GM18867 (cell line): ENCODE results near the gene MAGEA10.
"Not testable (repeated sequence)": the region's sequence is repeated elsewhere in the genome, so short reads cannot be mapped to it uniquely, and the experiment has no call there.

Source experiments
- ATAC-seq: cut with Tn5 transposase; IDR thresholded peaks from one replicate; pipeline ENCODE4 v1.9.1; 2021; ENCODE audit warnings: mild to moderate bottlenecking, moderate library complexity; ENCODE audit not compliant: unreplicated experiment

MAGEA10 gene

GRCh38 chrX:152138388-152138784 lies at the start of gene MAGEA10:
Gene MAGEA10 (minus strand): TSS chrX:152138577. CDS start chrX:152135620, 2,957 bp downstream.
- ATAC-seq, result no peak

DNA sequence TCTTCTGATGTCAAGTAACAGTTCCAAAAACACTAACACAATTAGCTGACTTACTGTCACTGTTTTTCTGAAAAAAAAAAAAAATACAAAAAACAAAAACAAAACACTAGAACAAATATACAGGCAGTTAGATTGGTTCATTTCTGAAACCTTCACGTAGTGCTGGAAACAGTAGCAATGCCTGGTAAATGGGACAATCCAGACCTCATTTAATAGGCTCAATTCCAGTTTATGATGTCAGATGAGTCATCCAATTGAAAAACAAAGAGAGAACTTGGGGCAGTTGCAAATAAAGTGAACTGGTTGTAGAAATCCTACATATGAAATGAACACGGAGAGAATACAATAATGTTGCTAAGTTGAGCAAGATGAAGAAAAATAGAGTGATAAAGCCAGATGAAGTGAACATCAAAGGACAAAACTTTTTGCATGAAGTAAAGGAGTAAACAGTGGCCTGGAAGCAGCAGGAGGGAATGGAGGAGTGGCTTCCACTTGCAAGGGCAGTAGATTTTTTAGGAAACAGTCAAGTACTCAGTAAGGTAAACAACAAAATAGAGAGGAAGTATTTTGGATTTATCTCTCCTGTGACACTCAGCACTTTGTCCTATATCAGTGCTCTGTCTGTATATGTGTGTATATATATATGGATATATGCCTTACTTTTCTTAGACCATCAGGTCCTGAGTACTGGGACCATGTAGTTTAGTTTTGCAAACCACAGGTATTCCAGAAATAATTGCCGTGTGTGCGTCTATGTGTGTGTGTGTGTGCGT lies 39.3 kb upstream of the MAGEA10 start:
- no peak for ATAC-seq

- ATAC-seq, result no peak
These were observed 38.7 kb upstream of the MAGEA10 start for GRCh38 chrX:152177052-152177451.

GRCh38 chrX:152175892-152176291 lies 37.5 kb upstream of the MAGEA10 start:
- not testable (repeated sequence) for ATAC-seq

GRCh38 chrX:152173923-152174322 lies 35.5 kb upstream of the MAGEA10 start:
- ATAC-seq, result not testable (repeated sequence)

DNA sequence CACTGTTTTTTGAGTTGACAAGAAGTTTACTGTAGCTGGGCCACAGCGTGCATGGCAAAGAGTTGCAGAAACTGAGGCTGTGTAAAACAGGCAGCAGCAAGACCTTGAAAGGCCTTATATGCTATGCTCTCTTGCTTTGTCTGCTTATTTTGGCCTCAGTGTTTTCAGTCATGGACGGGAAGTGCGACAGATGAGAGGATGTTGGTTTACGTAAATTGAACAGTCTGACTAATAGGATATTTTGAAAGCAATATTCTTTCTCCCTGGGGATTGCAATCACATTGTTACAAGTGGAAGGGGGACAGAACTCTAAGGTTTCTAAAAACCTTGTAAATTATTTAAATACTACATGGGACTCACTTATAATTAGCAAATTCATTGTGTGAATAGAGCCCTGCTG lies 32.2 kb upstream of the MAGEA10 start:
- no peak for ATAC-seq

- no peak for ATAC-seq
These were observed 26.8 kb upstream of the MAGEA10 start for GRCh38 chrX:152165033-152165743.

- no peak for ATAC-seq
These were observed 18.7 kb upstream of the MAGEA10 start for GRCh38 chrX:152157042-152157441.

- no peak for ATAC-seq
These were observed 17.5 kb upstream of the MAGEA10 start for GRCh38 chrX:152155766-152156310.

DNA sequence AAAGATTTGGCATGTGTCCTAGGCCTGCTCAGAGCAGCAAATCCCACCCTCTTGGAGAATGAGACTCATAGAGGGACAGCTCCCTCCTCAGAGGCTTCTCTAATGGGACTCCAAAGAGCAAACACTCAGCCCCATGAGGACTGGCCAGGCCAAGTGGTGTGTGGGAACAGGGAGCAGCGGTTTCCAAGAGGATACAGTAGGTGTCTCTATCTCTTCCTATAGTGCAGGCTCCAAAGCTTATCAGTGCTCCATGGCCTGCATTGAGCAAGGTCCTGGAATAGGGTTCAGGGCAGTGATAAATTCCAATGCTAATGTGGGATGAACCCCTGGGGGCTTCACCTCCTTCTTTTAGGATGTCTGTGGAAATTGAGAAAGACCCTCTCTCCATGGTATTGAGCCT lies 15.7 kb upstream of the MAGEA10 start:
- ATAC-seq, result no peak

- no peak for ATAC-seq
These were observed 12.9 kb upstream of the MAGEA10 start for GRCh38 chrX:152151256-152151655.

- ATAC-seq, result no peak
These were observed 11.3 kb upstream of the MAGEA10 start for GRCh38 chrX:152149648-152150047.

GRCh38 chrX:152139589-152139988 lies 1.2 kb upstream of the MAGEA10 start:
- ATAC-seq, result no peak

GRCh38 chrX:152137771-152138387 lies 498 bp downstream of the MAGEA10 start:
- ATAC-seq, result no peak

DNA sequence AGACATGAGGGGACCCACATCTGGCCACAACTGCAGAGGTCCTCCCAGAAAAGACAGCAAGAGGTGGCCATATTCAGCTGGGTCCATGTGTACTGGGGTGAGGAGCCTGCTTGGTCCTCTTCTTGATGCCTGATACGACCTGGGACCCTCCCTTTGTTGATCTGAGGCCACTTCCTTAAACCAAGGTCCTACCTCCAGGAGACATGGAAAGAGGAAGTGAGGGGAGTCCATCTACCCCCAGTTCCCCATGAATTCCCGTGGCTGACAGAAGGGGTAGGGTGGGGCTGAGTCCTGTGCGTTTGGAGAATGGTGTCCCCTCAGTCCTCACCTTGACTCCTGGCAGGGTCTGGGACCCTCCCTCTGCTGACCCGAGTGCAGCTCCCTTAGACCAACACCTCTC lies 2.1 kb downstream of the MAGEA10 start:
- ATAC-seq, result no peak

DNA sequence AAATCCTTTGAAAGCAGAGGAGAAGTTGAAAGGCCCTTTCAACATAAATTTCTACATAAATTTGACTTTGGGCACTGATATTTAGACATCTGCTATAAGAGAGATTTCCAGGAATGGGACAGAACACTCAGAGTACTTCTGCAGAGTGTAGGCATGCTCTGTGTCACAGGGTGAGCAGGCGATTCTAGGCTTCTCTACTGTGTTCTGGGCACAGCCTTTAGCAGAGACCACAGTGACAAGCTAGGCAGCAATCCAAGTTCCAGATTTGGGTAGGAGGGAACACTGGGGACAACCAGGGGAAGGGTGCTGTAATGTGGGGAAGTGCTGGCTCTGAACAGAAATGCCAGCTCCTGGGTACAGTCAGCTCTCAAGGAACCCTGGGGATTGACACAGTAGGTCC lies 6.9 kb downstream of the MAGEA10 start:
- ATAC-seq, result no peak

DNA sequence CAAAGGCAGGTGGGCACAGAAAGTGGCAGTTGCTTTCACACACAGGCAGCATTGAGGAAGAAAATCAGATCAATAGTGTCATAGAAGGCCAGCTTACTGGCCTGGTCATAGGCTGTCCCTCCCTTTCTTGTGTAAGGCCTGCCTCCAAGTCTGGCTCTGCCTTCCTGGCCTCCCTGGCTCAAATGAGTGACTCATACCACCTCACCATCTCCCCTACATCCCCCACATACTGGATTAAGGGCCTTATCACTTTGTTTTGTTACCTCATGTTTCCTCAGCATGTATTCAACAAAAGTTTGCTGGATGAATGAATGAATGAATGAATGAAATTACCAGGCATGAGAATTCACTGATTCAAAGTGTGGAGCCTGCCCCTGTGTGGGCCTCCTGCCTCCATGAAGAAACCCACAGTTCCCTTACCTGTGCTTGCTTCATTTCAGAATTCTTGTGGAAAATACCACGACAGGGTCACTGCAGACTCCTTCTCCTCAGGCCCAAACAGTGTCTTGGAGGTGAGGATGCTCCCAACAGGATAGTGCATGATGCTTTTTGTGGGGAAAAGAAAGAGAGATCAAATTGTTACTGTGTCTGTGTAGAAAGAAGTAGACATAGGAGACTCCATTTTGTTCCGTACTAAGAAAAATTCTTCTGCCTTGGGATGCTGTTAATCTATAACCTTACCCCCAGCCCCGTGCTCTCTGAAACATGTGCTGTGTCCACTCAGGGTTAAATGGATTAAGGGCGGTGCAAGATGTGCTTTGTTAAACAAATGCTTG lies 9.1 kb downstream of the MAGEA10 start:
- ATAC-seq, result not testable (repeated sequence)

- no peak for ATAC-seq
These were observed 21.1 kb downstream of the MAGEA10 start for GRCh38 chrX:152117305-152117704.

DNA sequence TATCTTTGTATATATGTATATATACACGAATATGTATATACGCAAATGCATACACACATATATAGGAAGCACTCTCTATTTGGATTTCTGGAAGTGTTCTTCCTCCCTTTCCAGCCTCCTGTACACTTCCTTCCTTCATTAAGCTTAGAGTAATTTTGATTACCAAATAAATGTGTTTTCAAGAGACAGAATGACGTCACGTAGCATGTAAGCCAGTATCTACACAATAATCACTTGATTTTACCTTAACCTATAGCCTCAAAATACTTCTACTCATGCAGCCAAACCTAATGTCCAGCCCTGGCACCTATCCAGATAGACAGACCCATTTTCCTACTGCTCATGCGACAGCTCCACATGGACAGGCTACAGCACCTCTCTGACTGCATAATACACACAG lies 29.9 kb downstream of the MAGEA10 start:
- no peak for ATAC-seq

DNA sequence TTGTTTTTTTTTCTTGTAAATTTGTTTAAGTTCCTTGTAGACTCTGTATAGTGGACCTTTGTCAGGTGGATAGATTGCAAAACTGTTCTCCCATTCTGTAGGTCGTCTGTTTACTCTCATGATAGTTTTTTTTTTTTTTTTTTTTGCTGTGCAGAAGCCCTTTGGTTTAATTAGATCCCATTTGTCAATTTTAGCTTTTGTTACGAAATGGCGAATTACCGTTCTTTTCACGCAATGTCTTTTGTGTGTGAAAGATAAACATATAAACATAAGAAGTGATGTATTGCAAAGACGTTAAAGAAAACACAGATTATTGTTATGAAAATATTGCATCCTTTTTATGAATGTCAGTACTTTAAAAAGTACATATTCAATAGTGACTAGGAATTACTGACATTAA lies 34.5 kb downstream of the MAGEA10 start:
- no peak for ATAC-seq

- no peak for ATAC-seq
These were observed 52.2 kb downstream of the MAGEA10 start for GRCh38 chrX:152086141-152086540.
